HG02759 (cell line): ENCODE measurements around the gene CARD19.
"Not testable (repeated sequence)": the region's sequence is repeated elsewhere in the genome, so short reads cannot be mapped to it uniquely, and the experiment has no call there.

ENCODE experiments used
- ATAC-seq: cut with Tn5 transposase; IDR thresholded peaks from one replicate; pipeline ENCODE4 v1.9.1; 2021; ENCODE audit warnings: mild to moderate bottlenecking, moderate library complexity; ENCODE audit not compliant: unreplicated experiment

CARD19 gene

GRCh38 chr9:93099551-93100275 lies 3.7 kb downstream of the CARD19 start:
- no peak for ATAC-seq

DNA sequence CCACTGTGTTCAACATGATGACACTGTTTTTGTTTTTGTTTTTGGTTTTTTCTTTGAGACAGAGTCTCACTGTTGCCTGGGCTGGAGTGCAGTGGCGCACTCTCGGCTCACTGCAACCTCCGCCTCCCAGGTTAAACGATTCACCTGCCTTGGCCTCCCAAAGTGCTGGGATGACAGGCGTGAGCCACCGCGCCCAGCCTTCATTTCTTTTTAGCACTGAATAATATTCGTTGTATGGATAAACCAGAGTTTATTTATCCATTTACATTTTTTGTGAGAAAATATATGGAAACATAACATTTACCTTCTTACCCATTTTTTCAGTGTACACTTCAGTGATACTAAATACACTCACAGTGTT lies 4.2 kb downstream of the CARD19 start:
- ATAC-seq, result no peak

DNA sequence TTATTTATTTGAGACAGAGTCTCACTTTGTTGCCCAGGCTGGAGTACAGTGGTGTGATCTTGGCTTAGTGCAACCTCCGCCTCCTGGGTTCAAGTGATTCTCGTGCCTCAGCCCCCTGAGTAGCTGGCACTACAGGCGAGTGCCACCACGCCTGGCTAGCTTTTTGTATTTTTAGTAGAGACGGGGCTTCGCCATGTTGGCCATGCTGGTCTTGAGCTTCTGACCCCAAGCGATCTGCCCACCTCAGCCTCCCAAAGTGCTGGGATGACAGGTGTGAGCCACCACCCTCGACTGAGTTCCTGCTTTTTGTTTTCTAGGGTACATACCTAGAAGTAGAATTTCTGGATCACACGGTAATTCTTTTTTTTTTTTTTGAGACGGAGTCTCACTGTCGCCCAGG lies 5.1 kb downstream of the CARD19 start:
- not testable (repeated sequence) for ATAC-seq

DNA sequence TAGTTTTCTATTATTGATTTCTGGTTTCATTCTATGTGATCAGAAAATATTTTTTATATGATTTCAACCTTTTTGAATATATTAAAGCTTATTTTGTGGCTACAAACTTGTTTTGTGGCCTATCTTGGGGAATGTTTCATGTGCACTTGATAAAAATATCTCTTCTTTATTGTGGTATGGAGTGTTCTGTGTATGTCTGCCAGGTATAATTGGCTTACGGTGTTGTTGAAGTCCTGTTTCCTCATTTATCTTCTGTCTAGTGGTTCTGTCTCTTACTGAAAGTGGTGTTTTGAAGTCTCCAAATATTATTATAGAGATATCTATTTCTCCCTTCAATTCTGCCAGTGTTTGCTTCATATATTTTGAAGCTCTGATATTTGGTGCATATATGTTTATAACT lies 9.6 kb downstream of the CARD19 start:
- no peak for ATAC-seq

DNA sequence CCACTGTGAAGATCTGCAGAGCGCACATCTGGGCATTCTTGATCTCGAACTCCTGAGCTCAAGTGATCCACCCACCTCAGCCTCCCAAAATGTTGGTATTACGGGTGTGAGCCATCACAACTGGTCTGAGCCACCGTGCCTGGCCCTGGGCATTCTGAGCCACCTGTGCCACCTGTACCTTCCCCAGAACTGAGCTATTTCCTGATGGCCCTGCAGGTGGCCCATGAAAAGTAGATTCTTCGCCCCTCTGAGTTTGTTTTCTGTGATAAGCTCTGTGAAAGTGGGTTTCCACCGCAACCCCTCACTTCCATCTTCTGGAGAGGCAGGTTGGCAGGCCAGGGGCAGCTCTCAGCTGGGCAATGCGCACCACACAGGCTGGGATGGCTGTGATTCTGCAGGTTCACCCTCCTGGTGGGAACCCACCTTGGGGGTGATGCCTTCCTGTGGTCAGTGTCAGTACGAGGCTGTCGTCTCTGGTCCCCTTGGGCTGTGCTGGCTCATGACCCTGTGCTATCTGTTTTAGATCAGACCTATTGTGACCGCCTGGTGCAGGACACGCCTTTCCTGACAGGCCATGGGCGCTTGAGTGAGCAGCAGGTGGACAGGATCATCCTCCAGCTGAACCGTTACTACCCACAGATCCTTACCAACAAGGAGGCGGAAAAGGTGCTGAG lies 11.3 kb downstream of the CARD19 start:
- no peak for ATAC-seq

- no peak for ATAC-seq
Observed at GRCh38 chr9:93107825-93108161, 11.8 kb downstream of the CARD19 start.

DNA sequence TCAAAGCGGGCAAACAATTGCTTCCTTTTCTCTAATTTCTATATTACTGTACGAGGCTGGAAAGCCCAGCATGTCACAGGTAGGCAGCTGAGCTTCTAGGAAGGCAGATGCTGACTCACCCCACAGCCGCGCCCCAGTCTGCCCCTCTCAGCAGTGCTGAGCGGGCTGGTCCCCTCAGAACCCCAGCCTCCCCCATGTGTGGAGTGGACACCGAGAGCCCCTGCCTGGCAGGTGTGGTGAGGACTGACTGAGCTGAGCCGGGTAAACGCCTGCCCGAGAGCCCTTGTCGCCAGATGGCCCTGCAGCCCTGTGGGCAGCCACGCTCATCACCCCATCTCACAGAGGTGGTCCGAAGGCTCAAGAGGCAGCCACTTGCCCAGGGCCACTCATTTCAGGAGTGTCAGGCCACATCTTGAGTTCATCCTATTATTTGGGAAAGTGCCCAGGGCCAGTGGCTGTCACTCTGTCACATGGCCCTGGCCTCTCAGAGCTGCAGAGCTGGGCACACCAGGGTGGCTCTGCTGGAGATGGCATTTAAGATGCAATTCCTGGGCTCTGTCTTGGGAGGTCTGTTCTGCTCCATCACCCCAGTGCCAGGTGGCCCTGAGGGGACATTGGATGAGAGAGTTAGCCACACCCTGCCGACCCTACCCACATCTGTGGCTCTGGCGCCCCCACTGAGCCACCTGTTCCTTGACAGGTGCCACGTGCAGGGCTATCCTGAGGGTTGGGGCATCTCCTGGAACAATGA lies 12.4 kb downstream of the CARD19 start:
- no peak for ATAC-seq

GRCh38 chr9:93110311-93110855 lies 14.4 kb downstream of the CARD19 start:
- ATAC-seq, result no peak

DNA sequence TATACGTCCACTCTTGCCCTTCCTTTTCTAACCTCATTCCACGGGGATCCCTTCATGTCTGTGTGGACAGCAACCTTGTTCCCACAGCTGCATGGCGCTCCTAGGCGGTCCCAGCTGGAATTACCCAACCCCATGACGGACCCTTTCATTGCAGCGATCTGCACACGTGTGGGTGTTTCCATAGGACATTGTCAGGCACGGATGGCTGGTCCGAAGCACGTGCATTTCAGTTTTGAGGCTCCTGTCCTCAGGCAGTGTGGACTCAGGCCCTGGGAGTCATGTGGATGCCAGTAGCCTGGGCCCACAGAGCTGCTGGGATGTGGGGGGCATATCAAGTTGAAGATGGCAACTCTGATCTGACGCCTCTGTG lies 15.0 kb downstream of the CARD19 start:
- ATAC-seq, result no peak

DNA sequence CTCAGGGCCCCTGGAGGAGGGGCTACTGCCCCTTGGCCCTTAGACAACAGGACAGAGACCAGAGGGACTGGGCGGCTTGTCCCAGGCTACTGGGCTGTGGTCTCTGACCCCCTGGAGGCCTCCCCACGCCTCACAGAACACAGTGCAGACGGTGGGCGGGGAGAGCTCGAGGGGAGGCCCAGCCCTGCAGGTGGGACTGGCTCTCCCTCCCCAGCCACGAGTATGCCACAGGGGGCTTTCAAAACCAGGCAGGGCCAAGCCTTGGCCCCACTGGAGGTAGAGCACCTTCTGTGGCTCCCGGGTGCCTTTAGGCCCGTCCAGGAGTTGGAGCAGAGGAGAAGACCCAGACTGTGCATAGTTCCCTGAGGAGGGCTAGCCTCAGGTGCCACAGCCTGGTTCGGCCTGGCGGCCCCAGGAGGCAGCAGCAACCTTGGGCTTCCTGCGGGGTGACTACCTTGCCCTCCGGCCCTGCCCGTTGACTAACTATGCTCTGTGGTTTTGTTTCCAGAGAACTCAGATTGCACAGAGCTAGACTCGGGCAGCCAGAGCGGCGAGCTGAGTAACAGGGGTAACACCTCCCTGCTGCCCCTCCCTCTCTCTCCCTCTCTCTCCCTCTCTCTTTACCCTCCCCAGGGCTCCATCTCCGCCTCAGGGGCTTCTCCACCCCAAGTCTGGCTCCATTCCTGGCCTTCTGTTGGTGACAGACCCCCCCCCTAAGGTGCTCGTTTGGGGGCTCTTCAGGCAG lies 15.5 kb downstream of the CARD19 start:
- no peak for ATAC-seq

DNA sequence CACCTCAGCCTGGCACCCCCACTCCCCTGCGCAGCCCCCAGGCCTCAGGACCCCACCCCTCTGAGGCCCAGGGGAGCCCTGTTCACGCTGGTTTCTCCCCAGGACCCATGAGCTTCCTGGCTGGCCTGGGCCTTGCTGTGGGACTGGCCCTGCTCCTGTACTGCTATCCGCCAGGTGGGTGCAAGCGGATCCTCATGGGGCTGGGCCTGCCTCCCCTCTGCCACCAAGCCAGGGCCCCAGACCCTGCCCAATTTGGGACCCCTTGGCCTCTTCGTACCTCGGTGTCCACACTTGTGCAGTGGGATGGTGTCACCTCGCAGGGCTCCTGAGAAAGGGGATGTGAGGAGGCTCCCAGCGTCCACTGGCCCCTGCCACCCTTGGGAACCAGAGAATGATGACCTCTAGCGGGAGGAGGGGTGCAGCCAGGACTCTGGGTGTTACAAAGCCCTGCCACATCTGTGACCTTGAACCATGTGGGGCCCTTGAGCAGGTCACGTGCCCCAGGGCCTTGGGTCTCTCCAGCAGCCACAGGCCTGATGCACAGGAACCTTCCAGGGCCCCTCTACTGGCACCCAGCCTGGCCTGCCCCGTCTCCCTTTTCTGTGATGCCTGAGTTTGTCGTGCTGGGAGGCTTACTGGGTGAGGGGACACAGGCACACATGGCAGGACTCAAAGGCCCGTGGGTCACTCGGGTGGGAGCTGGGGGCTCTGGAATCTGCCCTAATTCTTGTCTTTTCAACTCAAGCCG lies 16.3 kb downstream of the CARD19 start:
- ATAC-seq, result no peak

DNA sequence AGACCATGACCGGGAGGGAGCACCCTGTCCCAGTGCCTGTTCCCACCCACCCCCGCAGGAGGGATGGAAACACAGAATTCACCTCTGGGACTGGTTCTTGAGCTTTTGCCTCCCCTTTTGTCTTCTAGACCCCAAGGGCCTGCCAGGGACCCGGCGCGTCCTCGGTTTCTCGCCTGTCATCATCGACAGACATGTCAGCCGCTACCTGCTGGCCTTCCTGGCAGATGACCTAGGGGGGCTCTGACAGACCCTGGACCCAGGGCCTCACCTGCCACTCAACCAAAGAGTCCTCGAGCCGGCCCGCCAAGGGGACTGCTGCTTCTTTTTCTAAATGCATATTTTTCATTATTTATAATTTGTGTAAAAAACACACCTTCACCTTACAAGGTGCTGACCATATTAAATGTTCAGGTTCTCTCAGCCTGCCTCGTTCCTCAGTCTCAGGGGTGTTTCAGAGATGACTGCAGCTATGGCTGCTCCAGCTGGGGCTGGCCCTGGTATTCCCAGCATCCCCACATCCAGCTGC lies 16.9 kb downstream of the CARD19 start:
- ATAC-seq, result no peak

DNA sequence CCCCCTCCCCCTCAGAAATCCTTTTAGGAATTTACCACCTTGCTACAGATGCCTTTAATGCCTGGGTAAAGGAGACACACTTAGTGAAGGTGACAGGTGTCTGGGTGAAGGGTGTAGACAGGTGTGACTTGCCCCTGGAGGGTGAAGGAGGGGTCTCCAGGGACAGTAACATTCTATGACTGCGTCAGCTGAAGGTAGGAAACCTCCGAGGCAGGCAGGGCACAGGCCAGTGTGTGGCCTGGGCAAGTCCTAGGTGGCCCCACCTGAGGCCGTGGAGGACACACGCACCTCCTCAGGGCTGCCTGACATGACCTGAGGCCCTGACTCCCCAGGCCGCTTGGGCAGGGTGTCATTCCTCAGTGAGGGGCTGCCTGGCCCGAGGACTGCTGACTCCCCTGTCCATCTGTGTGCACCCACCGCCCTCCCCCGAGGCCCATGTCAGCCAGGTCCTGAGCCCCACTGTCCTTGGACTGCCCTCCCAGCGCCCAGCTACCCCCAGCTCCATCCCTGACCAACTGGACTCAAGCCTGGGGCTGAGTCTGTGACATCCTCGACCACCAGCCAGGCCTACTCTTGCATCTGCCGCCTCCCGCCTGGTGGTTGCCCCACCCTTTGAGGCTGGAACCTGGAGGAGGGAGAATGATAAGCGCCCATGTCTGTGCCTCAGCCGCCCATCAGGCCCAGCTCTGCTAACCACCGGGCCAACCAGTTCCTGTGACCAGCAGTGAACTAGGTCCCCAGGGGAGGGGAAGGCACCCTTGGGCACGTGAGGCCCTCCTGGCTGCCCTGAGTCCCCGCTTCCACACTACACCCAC lies 18.4 kb downstream of the CARD19 start:
- no peak for ATAC-seq

DNA sequence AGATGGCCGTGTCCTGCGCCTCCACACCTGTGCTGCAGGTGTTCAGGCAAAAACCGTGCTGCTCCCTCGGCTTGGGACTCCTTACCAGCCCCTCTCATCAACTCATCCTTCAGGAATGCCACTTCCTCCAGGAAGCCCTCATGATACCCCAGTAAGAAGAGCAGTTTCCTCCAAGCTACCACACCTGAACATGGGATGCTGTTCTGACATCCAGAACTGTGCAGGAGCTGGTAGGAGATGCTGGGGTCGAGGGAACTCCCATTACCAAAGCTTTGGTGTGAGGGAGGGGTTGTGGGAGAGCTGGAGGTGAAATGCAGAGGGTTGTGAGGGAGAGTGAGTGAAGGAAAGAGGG lies 18.9 kb downstream of the CARD19 start:
- ATAC-seq, result no peak

- no peak for ATAC-seq
Observed at GRCh38 chr9:93115486-93116071, 19.6 kb downstream of the CARD19 start.

GRCh38 chr9:93116072-93116961 lies 20.3 kb downstream of the CARD19 start:
- no peak for ATAC-seq

DNA sequence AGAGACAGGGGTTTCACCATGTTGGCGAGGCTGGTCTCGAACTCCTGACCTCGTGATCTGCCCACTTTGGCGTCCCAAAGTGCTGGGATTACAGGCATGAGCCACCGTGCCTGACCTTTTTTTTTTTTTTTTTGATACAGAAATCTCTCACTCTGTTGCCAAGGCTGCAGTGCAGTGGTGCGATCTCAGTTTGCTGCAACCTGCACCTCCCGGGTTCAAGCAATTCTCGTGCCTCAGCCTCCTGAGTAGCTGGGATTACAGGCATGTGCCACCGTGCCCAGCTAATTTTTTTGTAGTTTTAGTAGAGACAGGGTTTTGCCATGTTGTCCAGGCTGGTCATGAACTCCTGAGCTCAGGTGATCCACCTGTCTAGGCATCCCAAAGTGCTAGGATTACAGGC lies 21.5 kb downstream of the CARD19 start:
- ATAC-seq, result not testable (repeated sequence)
